ENCODE measurements around the gene NPAT.

- TF ChIP-seq POLR2A (IDR thresholded peaks at IDR 0.05; ENCODE audit: low read length) (peak; percentile 16), GATA1 (IDR thresholded peaks at IDR 0.05; ENCODE audit: low read depth, low read length) (no peak)
These were observed 22.8 kb downstream of the NPAT start for GRCh38 chr11:108199446-108200321.
